Measurements from ENCODE around the gene P2RY13.

P2RY13 gene

GRCh38 chr3:151320131-151320530 lies 9.2 kb downstream of the P2RY13 start:
- no peak for DNase-seq (ENCODE audit: low read depth in 2 of 2)

DNA sequence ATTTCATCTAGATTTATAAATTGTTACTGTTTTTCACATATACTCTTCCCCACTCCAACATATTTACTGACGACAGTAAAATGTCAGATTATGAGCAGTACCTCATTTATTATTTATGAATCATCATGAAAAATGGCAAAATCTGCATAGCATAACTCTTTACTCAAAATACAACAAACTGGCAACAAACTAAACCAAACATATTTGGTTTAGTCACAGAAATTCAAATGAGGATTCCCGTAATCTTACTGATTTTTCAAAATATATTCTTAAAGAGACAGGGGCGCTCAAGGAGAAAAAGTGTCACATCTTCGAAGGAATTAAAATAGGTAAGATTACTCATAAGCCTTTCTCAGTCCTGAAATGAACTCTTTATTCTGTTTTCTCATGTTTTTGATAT lies 9.7 kb downstream of the P2RY13 start:
- no peak for DNase-seq (ENCODE audit: low read depth in 2 of 2)

DNA sequence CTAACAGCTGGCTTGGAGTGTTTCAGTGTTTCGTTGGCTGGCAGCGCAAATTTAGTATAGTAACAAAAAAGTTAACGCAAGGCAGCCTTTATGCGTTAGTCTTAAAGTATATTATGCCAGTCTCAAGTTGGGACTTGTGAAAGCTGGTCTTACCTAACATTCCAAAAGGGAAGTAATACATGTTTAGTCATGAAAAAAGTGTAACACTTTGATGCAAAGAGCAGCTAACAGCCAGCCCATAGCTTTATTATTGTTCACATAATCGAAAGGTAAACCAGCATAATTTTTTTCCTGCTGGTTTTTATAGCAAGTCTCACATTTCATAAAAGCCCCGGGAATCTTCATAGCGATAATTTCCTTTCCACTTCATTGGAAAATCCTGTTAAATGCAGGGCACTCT lies 10.4 kb downstream of the P2RY13 start:
- no peak for DNase-seq (ENCODE audit: low read depth in 2 of 2)

- no peak for DNase-seq (ENCODE audit: low read depth in 2 of 2)
Measured at GRCh38 chr3:151318313-151318712, 11.0 kb downstream of the P2RY13 start.

- DNase-seq (ENCODE audit: low read depth in 2 of 2), result no peak
Measured at GRCh38 chr3:151316267-151316991, 12.9 kb downstream of the P2RY13 start, which contains the start of gene GPR87. Gene GPR87 (minus strand): TSS chr3:151316820. CDS start chr3:151300100, 16,720 bp downstream.

GRCh38 chr3:151315846-151316245 lies 13.5 kb downstream of the P2RY13 start:
- DNase-seq (ENCODE audit: low read depth in 2 of 2), result no peak

GRCh38 chr3:151315136-151315535 lies 14.2 kb downstream of the P2RY13 start:
- no peak for DNase-seq (ENCODE audit: low read depth in 2 of 2)

- DNase-seq (ENCODE audit: low read depth in 2 of 2), result no peak
Measured at GRCh38 chr3:151314593-151314992, 14.8 kb downstream of the P2RY13 start.

DNA sequence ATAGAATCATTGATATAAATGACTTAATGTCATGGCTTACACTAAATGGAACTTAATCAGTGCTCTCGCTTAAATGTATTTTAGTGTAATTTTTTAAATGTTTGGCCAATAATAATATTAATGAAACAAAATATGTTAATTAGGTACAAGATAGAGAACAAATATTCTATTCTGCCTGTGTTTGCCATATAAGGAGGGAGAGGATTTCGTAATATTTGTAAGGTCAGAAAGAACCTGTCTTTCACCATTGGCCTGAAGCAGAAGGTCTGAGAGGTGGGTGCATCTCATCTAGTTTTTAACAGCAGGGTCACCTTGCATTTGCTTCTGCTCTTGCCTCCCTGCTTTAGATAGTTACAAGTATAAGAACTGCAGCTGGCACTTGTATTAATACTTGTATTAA lies 15.2 kb downstream of the P2RY13 start:
- no peak for DNase-seq (ENCODE audit: low read depth in 2 of 2)

DNA sequence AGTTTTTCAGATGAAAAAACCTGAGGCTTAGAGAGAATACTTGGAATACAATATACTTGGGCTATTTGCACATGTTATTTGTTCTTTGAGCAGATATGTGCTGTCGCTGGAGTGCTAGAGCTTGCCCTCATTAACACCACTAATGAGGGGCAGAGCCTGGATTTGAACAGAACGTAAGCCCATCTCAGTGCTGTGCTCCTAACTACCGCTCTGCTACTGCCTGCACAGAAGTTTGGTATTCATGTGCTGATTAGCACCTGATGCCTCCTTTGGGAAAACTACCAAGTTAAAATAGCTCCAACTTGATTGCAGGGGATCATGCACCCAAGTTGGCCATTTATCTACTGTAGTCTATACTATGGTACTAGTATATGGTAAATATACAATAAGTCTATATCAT lies 16.4 kb downstream of the P2RY13 start:
- no peak for DNase-seq (ENCODE audit: low read depth in 2 of 2)

DNA sequence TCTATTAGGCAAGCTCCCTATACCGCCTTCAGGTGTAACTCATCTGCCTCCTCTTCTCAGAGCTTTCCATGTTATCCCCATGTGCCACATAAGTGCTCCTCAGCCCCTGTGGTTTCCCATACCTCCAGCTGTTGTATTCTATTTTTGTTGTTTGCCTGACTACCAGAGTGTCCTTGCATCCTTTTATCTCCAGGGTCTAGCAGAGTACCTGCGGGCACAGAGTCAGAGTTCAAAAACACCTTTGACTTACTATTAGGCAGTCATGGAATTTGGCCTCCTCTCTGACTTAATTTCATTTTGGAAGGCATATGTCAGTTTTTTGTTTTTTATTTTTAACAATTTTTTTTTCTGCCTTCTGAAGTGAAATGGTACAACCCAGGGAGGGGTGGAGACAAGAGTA lies 19.8 kb downstream of the P2RY13 start:
- DNase-seq (ENCODE audit: low read depth in 2 of 2), result no peak

DNA sequence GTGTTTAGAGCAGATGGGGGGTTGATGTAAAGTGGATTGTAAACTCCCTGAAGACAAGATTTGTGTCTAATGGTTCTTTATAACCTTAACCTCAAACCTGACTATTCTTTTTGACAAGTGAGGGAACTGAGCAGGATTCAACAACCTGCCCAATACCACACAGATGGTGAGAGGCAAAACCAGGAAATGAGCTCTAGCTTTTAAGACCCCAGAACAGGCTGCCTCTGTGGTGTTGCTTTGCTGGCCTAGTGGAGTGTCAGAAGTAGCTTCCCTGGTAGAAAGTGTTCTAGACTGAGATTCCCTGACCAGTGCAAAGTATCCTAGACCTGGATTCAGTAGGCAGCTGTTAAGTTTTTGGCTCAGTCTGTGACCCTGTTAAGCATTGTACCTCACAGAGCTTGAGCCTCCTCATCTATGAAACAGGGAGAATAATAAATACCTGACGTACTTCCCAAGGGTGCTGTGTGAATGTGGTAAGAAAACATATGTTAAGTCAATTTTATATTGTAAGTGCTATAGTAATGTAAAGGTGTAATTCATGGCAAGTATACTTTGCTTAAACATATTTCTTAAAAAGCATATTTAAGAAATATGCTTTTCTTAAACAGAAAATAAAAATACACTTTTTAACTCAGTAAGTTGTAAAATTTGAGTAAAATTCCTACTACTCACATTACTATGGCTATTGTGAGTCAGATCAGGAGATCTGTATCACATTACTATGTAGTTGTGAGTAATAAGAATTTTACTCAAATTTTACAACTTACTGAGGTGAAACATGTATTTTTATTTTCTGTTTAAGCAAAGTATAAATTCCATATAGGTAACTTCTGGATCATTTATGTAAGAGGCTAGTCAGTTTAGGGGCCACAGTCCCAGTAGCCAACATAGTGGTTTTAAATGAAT lies 21.5 kb downstream of the P2RY13 start:
- DNase-seq (ENCODE audit: low read depth in 2 of 2), result no peak

GRCh38 chr3:151307131-151307530 lies 22.2 kb downstream of the P2RY13 start:
- DNase-seq (ENCODE audit: low read depth in 2 of 2), result no peak

GRCh38 chr3:151306168-151306810 lies 23.1 kb downstream of the P2RY13 start:
- no peak for DNase-seq (ENCODE audit: low read depth in 2 of 2)

GRCh38 chr3:151305775-151306151 lies 23.6 kb downstream of the P2RY13 start:
- no peak for DNase-seq (ENCODE audit: low read depth in 2 of 2)

DNA sequence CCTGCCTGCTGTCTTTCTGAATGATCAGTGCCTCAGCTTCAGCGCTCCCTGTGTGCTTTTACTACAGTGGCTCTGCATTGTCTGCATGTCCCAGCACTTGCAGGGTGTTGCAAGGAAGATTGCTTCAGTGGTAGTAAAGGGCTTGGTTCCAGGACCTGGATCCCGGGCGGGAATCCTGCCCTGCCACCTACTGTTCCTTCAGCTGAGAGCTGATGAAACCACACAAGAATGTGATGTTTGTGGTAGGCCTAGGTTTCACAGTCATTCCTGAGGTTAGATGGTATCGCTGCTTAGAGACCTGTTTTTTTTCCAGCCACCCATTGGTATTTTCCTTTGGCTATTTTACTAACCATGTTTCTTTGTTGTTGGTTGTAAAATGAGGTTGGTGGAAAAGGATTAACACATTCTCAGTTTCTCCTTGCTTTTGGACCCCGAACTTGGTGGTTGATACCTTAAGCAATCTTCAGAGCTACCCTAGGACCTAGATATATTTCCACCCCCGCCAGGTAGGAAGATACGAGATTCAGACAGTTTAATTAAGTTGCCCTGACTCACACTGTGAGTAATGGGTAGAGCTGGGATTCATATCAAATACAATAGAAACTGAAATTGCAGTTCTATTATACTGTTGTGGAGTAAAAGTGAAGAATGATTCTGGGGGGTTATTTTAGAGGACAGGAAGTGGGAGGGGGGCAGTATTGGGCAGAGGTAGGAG lies 24.1 kb downstream of the P2RY13 start:
- no peak for DNase-seq (ENCODE audit: low read depth in 2 of 2)

GRCh38 chr3:151303751-151304150 lies 25.6 kb downstream of the P2RY13 start:
- no peak for DNase-seq (ENCODE audit: low read depth in 2 of 2)

- no peak for DNase-seq (ENCODE audit: low read depth in 2 of 2)
Measured at GRCh38 chr3:151301787-151302186, 27.6 kb downstream of the P2RY13 start.

- no peak for DNase-seq (ENCODE audit: low read depth in 2 of 2)
Measured at GRCh38 chr3:151300539-151300938, 28.8 kb downstream of the P2RY13 start.

DNA sequence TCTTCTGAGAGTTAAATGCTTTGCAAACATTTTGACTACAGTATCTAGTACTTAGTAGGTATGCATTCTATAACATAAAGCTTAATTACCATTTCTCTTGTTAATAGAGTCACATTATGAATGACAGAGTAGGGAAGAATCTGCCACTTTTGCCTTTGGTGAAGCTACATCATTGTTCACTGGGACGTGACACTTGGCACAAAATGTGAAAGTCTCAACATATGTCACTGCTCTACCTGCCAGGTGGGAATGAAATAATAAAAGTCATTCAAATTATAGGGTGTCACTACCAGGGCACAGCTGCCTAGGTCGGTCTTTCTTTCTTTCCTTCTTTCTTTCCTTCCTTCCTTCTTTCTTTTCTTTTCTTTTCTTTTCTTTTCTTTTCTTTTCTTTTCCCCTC lies 30.3 kb downstream of the P2RY13 start:
- DNase-seq (ENCODE audit: low read depth in 2 of 2), result no peak

DNA sequence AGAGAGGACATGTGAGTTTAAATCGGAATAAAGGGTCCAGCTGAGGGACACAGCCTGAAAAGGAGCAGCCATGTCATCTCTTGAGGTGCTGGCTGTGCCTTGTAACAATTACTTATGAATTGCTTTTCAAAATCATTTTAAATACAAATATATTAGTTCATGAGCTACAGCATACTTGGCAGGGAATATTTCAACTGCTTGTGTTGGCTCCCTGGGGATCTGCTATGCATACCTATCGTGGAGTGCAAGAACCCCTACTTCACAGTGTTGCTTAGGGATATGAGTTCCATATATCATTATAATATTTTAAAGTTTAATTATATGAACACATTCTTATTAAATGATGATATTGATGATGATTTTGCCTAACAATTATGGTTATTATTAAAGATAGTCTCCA lies 31.9 kb downstream of the P2RY13 start:
- DNase-seq (ENCODE audit: low read depth in 2 of 2), result no peak

DNA sequence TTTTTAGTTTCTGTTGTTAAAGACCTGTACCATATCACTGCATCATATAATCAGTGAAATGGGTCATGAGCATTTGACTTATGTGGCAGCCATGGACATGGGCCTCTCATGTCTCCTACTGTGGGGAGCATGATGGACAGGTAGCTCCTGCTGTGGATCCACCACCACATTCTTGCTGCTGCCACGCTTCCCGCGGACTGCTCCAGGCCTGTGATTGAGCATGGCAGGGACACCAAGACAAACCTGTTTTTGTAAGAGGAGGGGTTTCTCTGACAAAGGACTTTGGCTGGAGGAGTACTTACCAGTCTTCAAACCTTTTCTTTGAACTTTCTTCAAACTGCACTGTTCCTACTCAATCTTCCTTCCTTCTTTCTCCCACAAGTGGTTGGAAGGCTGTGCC lies 33.1 kb downstream of the P2RY13 start:
- no peak for DNase-seq (ENCODE audit: low read depth in 2 of 2)
